A673 (cell line): ENCODE measurements around the gene PRKACG. TPM values are rescaled to one million over a fixed set of nuclear protein-coding genes. Genes with fewer than 3 reads are reported as not detected.

ENCODE experiments used
- BruUV-seq: library from RNA; stranded (reverse); fragments of 400-500 nt; replicated peaks from 2 replicates; lab custom pipeline; 2021; lab: Mats Ljungman, UMichigan
- CTCF ChIA-PET: fragments of 300-600 bp; sonication (Branson Sonifier 250); formaldehyde crosslinking; loops from one replicate; lab custom pipeline; 2022; ENCODE audit warnings: antibody characterized with exemption; lab: Charles Lee
- POLR2A ChIA-PET: fragments of 300-600 bp; sonication (Branson Sonifier 250); formaldehyde crosslinking; loops from one replicate; lab custom pipeline; 2022; ENCODE audit warnings: antibody characterized with exemption; ENCODE audit not compliant: low non-redundant PET; lab: Charles Lee
- DNase-seq: peaks from one replicate; pipeline ENCODE4 v3.0.0-alpha.2; 2015; ENCODE audit warnings: low spot score
- H3K27ac ChIP-seq: fragments of 200-600 bp; sonication (generic); 2 replicates; pipeline ENCODE4 v1.5.1; 2016; ENCODE audit warnings: mixed run types, low read depth, mild to moderate bottlenecking, mixed read lengths, antibody characterized with exemption, low read length; ENCODE audit not compliant: poor library complexity, severe bottlenecking
- H3K27me3 ChIP-seq: fragments of 200-600 bp; sonication (generic); replicated peaks from 2 replicates; pipeline ENCODE4 v1.6.1; 2017; ENCODE audit warnings: mixed run types, low read depth, mild to moderate bottlenecking, mixed read lengths, antibody characterized with exemption, low read length; ENCODE audit not compliant: insufficient read depth, poor library complexity
- H3K36me3 ChIP-seq: fragments of 200-600 bp; sonication (generic); 2 replicates; pipeline ENCODE4 v1.6.1; 2016; ENCODE audit warnings: mixed run types, mild to moderate bottlenecking, mixed read lengths, antibody characterized with exemption, low read length; ENCODE audit not compliant: insufficient read depth, poor library complexity, severe bottlenecking
- H3K4me1 ChIP-seq: fragments of 200-600 bp; sonication (generic); 2 replicates; pipeline ENCODE4 v1.6.1; 2017; ENCODE audit warnings: mixed run types, mild to moderate bottlenecking, mixed read lengths, antibody characterized with exemption, low read length; ENCODE audit not compliant: insufficient read depth, poor library complexity, severe bottlenecking
- H3K4me3 ChIP-seq: fragments of 200-600 bp; sonication (generic); 2 replicates; pipeline ENCODE4 v1.5.1; 2016; ENCODE audit warnings: low read depth, mixed run types, mild to moderate bottlenecking, mixed read lengths, low read length; ENCODE audit not compliant: poor library complexity, severe bottlenecking
- H3K9me3 ChIP-seq: fragments of 200-600 bp; sonication (generic); 2 replicates; pipeline ENCODE4 v1.6.1; 2016; ENCODE audit warnings: mixed run types, low read depth, mild to moderate bottlenecking, mixed read lengths, antibody characterized with exemption, low read length; ENCODE audit not compliant: poor library complexity, severe bottlenecking
- EZH2 ChIP-seq: fragments of 200-600 bp; sonication (generic); IDR thresholded peaks from 2 replicates; pipeline ENCODE4 v1.6.1; 2017; ENCODE audit warnings: borderline replicate concordance, low read depth, mild to moderate bottlenecking, mixed read lengths, antibody characterized with exemption, low read length; ENCODE audit not compliant: poor library complexity, severe bottlenecking
- intact Hi-C: fragments of 100-400 bp; cut with micrococcal nuclease; formaldehyde crosslinking; loops from one replicate; pipeline ENCODE4 v1.10.0; 2022; ENCODE audit not compliant: unreplicated experiment
- total RNA-seq: library from RNA; stranded (reverse); gene quantifications from 2 replicates; pipeline ENCODE4 v1.2.3, GENCODE V29; 2021
- TF ChIP-seq, protein P1 (sequence below): fragments of 300-800, 200-600 bp; sonication (generic); conservative IDR thresholded peaks from 2 replicates; pipeline ENCODE4 v1.5.1; 2017; ENCODE audit warnings: low read depth, mild to moderate bottlenecking, antibody characterized with exemption, low read length, moderate library complexity, mixed read lengths

Gene PRKACG
- total RNA-seq, 1 experiment from 2014 or later = not detected

DNA sequence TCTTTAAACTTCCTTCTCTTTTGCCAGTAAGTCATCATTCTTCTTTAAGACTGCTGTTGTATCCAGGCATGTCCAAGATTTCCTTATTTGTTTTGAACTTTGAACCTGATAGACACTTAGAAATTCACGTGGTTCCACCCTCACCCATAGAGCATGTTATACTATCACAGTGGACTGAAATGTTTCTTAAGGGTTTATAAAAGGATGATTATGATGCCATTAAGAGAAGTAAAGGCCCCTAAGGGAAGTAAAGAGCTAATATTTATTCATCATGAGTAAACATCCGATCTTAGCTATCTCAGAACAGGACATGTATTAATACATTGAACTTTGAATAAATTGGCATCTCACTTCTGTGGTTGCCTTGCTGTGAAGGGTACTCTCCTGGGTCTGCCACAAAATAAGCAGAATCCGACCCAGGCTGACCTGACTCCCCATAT is 49.8 kb downstream of the PRKACG start:
- no peaks in the 10 kb centered on the region for H3K36me3 ChIP-seq
- peaks cover 5% of the 10 kb centered on the region for H3K9me3 ChIP-seq
- no peaks in the 10 kb centered on the region for H3K4me1 ChIP-seq
- BruUV-seq = no TSS peak
- no peak for DNase-seq
- no peak for TF ChIP-seq EZH2
- TF ChIP-seq, protein P1, sequence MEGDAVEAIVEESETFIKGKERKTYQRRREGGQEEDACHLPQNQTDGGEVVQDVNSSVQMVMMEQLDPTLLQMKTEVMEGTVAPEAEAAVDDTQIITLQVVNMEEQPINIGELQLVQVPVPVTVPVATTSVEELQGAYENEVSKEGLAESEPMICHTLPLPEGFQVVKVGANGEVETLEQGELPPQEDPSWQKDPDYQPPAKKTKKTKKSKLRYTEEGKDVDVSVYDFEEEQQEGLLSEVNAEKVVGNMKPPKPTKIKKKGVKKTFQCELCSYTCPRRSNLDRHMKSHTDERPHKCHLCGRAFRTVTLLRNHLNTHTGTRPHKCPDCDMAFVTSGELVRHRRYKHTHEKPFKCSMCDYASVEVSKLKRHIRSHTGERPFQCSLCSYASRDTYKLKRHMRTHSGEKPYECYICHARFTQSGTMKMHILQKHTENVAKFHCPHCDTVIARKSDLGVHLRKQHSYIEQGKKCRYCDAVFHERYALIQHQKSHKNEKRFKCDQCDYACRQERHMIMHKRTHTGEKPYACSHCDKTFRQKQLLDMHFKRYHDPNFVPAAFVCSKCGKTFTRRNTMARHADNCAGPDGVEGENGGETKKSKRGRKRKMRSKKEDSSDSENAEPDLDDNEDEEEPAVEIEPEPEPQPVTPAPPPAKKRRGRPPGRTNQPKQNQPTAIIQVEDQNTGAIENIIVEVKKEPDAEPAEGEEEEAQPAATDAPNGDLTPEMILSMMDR = no peak
- peaks cover 38% of the 10 kb centered on the region for H3K27me3 ChIP-seq
- POLR2A ChIA-PET = no interaction called here
- CTCF ChIA-PET = no interaction called here
- no peak overlapping the region for H3K27ac ChIP-seq
- no peak overlapping the region for H3K4me3 ChIP-seq
- intact Hi-C loops = no loop called here

GRCh38 chr9:68963416-68963815 is 50.5 kb downstream of the PRKACG start:
- Histone ChIP-seq H3K4me3 (no peak overlapping the region), H3K9me3 (peaks cover 5% of the 10 kb centered on the region), H3K27ac (no peak overlapping the region), H3K27me3 (peaks cover 40% of the 10 kb centered on the region), H3K36me3 (no peaks in the 10 kb centered on the region), H3K4me1 (no peaks in the 10 kb centered on the region)
- CTCF ChIA-PET = interaction anchor here (0.7 kb wide), 1 partner anchor 51 kb away, joined by 4 read pairs; no protein-coding TSS in a partner anchor
- TF ChIP-seq, protein P1 = no peak
- TF ChIP-seq EZH2 = no peak
- POLR2A ChIA-PET = no interaction called here
- DNase-seq = no peak
- intact Hi-C loops = no loop called here
- no TSS peak for BruUV-seq

Other genes with a start within 250 kb of the PRKACG start
- 20.8 and 23.2 TPM in 2 replicates for gene FXN, start 21.6 kb upstream of the PRKACG start, total RNA-seq
- 7.2 and 10.4 TPM in 2 replicates for gene TJP2, start 160.2 kb upstream of the PRKACG start, total RNA-seq